ENCODE results near the gene TCN2.
"Not testable (repeated sequence)": the region's sequence is repeated elsewhere in the genome, so short reads cannot be mapped to it uniquely, and the experiment has no call there.

TCN2 gene

DNA sequence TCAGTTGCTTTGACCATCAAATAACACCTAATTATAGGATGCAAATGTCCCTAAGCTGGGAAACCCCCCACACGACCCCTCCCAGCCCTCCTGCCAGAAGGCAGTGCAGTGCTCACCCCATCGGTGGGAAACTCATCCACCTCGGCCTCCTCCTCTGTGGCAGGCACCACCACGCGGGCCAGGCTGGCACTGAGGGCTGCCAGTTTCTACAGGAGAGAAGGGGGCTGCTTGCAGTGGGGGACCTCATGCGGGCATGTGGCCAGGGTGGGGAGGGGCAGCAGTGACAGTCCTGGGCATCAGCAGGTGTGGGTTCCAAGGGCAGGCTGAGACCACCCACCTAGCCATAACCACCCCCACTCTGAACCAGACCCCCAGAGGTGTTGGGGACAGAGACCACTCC is 26.1 kb upstream of the TCN2 start:
- no peak for DNase-seq

DNA sequence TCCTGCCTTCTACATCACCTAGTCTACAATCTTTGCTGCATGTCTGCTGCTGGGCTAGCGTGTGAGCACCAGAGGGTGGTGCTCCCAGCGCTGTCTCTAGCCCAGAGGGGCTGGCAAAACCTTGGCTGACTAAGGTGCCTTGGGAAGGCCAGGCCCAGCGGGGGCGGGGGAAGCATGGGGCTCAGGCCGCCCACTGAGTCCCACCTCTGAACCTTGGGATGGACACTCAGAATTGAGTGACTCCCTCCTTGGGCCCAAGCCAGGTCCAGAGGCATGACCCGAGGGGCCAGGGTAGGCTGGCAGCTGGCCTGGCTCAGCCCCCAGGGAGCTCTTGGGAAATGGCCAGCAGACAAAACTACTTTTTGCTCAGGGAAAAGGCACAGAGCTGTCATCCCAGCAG is 24.9 kb upstream of the TCN2 start:
- DNase-seq, result no peak

DNA sequence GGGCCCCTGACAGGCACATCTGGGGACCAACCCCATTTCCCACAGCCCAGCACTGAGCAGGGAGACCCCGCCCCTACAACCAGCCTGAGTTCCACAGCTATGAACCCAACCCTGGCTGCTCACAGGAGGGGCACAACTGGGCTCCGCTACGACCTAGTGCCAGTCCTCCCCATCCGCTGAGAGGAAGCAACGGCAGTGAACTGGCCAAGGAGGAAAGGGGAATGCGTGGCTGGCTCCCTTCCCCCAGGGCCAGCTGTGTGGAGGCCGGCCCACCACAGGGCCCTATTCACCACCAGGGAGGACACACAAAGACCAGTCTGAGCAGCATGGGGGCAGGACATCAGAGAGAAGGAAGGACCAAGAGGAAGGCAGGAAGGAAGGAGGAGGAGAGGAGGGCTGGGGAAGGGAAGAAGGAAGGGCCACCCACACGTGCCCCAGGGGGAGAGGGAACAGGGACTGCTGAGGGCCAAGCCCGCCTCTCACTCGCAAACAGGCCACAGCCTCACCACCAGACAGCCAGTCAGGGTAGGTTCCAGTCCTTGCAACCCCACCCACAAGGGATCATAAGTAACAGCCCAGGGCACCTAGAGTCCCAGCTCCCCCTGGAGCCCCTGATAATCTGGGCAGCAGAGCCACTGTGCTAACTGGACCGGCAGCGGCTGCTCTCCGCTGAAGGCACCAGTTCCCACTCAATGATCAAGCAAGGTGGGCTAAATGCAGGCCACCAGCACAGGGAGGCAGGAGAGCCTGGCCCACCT is 24.0 kb upstream of the TCN2 start:
- no peak for DNase-seq

DNA sequence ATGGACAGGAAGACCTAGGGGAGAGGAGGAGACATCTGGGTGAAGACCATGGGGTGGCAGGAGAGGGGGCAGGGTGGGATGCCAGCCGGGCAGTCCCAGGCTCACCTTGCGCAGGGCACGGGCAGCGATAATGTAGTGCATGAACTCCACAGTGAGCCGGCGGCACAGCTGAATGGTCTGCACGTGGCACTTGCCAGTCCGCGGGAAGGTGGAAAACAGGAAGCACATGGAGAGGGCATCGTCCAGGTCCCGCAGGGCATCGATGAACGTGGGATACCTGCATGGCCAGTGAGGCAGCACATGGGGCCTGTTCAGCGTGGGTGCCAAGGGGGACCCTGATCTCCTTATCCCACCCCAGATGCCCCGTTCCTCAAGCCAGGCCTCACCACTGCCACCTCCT is 22.5 kb upstream of the TCN2 start:
- DNase-seq, result no peak

DNA sequence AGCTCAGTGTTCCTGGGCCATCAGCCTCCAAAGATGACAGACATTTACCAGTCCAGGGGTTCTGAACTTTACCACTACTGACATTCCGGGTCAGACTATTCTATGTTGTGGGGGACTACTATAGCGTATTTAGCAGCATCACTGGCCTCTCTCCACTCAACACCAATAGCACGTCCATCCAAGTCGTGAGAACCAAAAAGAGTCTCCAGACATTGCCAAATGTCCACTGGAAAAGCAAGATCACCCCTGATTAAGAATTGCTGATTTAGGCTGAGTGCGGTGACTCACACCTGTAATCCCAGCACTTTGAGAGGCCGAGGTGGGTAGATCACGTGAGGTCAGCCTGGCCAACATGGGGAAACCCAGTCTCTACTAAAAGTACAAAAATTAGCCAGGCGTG is 20.6 kb upstream of the TCN2 start:
- DNase-seq, result no peak

DNA sequence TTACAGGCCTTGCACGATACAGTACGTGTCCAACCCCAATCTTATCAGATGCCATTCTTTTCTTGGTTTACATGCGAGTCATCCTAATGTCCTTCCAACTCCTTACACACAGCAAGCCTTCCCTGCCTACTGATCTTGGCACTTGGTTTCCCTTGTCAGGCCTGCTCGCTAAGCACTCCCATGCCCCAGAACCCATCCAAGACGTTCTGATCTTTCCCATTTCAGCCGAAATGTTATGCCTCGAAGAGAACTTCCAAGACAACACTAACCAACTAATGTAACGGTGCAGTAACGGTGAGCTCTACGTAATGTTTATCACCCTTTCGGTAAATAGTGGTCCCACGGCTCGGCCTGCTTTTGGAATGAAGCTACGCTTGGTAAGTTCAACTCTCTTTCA is 15.8 kb upstream of the TCN2 start:
- DNase-seq, result no peak

DNA sequence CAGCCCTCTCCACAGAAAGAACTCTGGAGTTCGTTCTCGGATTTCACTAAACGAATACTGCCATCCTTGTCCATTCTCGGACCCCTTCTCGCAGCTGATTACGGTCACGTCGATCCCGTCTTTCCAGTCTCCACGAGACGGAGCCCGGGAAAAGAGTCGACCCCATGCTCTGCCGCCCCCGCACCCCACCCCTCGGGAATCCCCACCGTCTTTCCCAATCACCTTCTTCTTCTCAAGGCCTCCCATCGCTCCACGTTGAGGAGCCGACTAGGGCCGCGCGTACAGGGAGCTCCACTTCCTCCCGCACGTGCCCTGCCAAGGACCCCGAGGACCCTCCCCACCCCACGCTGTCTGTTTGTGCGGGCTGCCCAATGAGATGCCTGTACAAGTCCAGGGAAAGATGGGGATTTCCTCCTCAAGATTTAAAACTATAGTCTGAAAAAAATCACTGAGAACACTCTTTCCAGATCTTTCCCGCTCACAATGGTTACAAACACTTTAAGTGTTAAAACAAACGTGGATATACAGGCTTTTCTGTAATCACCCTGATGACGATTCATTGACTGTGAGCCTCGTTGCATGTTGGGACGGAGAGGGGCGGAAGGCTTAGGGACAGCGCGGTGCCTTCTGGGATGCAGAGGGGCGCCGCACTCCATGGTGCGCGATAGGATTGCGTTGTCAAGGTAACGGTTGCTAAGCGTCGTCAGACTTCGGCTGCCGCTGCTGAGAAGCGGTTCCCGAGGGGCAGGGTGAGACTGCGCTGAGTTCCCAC is 15.2 kb upstream of the TCN2 start, which contains the start of gene PES1:
PES1 (minus strand) TSS at position 323 of the 772 bp plus-strand sequence; CDS start at position 246, 77 bp downstream.
- DNase-seq, result peak; percentile 89 to 99 (median 95)

DNA sequence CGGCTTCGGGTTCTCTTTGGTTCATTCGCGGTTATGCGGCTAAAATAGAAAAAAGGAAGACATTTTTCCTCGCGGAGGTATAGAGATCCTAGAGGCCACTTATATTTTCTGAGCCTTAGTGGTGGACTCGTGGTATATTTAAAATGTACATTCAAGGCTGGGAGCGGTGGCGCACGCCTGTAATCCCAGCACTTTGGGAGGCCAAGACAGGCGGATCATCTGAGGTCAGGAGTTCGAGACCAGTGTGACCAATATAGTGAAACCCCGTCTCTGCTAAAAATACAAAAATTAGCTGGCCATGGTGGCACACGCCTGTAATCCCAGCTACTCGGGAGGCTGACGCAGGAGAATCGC is 14.6 kb upstream of the TCN2 start:
- DNase-seq, result not testable (repeated sequence)

DNA sequence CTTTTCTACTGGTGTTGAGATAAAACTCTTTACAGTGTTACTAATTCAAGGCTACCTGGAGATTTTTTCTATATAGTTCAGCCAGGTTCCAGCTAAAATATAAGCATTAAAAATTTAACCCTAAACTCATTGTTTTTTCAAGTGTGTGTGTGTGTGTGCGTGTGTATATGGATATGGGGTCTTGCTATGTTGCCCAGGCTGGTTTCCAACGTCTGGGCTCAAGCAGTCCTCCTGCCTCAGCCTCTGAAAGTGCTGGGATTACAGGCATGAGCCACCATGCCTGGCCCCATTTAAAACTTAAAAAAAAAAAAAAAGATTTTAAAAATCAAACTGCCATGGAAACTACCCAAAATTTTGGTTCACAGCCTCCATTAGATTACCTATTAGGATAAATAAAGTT is 10.8 kb upstream of the TCN2 start:
- DNase-seq, result no peak

DNA sequence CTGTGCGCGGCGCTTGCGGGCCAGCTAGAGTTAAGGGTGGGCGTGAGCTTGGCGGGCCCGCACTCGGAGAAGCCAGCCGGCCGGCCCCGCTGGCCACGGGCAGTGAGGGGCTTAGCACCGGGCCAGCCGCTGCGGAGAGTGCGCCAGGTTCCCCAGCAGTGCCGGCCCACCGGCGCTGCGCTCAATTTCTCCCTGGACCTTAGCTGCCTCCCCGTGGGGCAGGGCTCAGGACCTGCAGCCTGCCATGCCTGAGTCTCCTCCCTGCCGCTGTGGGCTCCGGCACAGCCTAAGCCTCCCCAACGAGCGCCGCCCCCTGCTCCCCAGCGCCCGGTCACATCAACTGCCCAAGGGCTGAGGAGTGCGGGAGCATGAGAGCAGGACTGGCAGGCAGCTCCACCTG is 10.1 kb upstream of the TCN2 start:
- no peak for DNase-seq

DNA sequence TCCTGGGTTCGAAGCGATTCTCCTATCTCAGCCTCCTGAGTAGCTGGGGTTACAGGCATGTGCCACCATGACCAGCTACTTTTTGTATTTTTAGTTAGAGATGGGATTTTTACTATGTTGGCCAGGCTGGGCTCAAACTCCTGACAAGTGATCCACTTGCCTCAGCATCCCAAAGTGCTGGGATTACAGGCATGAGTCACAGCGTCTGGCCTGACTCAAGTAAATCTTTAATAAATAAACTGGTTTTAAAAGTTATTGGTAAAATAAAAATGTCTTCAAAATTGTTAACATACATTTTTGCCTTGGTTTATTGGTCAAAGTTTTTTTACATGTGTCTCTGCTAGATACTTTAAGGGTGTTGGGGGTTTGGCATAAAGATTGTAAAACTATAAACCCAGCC is 8.0 kb upstream of the TCN2 start:
- DNase-seq, result no peak

DNA sequence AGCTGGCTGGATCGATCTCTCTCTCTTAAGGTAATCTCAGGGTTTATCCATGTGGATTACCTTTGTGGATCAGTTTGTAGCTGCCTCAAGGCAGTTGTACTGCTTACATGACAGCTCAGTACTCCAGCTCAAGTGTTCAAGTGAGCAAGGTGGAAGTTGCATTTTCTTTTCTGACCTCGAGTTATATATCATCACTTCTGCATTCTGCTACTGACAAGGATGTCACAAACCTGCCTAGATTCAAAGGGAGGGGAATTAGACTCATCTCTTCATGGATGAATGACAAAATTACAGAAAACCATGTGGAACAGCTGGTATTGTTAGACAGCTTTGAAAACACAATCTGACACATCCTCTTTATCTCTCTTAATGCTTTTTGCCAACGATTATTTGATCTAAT is 6.1 kb upstream of the TCN2 start:
- DNase-seq, result no peak

DNA sequence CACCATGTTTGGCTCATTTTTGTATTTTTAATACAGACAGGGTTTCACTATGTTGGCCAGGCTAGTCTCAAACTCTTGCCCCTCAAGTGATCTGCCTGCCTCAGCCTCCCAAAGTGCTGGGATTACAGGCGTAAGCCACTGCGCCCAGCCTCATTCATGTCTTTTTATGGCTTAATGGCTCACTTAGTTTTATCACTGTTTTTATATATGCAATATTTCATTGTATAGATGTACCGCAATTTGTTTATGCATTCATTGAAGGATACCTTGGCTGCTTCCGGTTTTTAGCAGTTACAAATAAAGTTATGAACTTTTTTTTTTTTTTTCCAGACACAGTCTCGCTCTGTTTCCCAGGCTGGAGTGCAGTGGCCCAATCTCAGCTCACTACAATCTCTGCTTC is 5.5 kb upstream of the TCN2 start:
- DNase-seq, result no peak

DNA sequence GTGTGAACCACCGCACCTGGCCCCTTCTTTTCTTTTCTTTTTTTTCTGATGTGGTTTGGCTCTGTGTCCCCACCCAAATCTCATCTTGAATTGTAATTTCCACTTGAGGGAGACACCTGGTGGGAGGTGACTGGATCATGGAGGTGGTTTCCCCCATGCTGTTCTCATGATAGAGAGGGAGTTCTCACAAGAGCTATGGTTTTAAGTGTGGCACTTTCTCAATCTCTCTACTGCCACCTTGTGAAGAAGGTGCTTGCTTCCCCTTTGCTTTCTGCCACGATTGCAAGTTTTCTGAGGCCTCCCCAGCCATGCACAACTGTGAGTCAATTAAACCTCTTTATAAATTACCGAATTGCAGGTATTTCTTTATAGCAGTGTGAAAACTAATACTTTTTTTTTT is 4.9 kb upstream of the TCN2 start:
- peak in 3 of 6 experiments; percentile 3 to 22 (median 5) for DNase-seq

DNA sequence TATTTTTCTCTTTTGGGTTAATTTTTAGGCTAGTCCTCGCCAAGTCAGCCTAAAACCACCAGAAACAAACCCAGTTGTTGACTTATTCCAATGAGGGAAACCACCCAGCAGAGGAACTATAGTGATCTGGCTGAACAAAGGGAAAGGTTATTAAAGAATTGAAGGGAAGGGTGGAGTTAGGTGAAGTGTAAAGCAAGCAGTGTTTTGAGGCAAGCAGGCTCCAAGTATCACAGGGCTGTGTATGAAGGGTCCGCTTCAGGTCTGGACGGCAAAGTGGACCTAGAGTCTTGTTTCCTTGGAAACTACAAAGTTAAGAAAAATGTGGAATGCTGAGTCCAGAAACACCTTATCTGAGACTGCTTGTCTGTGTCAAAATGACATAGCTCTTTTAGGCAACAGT is 3.2 kb upstream of the TCN2 start:
- no peak for DNase-seq

DNA sequence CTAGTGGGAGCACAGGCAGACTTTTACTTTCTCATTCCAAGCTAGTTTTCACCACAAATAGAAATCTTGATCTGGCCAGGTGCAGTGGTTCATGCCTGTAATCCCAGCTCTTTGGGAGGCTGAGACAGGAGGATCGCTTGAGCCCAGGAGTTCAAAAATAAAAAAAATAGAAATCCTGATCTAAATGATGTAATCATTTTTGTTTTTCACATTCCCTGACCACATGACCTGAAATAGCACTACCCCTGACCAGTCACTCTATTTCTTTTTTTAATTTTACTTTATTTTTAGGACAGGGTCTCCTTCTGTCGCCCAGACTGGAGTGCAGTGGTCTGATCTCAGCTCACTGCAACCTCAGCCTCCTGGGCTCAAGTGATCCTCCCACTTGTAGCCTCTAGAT is 2.3 kb upstream of the TCN2 start:
- DNase-seq, result no peak

DNA sequence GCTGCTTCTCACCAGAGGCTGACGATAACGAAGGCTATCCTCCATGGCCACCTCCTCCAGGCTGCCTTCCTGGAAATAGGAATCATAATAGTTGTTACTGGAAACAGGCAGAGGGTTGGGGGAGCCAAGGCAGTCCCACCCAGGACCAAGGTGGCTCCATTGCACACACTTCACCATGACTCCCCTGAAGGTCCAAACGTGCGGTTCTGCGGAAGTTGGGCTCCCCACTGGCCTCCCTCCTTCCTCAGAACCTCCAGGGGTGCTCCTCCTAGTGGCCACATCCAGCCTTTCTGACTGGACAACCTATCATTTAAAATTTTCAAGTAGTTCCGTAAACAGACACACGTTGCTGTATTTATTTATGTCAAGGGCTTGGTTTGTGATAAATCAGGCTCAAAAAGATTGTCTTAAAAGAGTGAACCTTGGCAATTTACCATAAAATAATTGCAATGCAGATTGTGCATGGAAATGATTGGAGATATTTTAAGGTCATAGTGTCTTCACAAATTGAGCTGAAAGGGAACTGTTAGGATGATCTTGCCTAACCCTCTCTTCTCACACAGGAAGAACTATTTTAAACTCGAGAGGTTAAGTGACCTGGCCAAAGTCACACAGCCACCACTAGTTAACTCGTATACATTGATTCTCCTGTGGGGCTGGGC is 1.4 kb upstream of the TCN2 start:
- peak in 2 of 6 experiments; percentile 13 to 22 for DNase-seq

DNA sequence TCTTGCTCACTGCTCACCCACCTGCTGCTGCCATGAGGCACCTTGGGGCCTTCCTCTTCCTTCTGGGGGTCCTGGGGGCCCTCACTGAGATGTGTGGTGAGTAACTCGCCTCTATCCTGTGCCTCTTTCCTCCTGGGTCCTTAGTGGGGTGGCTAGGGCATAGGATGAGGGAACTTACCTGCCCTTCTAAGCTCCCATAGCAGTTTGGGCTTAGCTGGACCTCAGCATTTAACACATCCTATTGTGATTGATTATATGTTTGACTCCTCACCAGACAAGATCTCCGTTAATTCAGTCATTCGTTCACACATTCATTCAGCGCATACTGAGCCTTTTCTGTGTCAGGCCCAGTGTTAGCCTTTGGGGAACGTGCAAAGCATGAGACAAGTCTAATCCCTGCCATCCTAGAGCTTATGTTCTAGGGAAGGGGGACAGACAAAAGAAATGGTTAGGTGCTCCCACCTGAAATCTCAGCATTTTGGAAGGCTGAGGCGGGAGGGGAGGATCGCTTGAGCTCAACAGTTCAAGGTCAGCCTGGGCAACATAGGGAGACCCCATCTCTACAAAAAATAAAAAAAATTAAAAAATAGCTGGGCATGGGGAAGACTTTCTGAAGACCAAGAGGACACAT is 441 bp downstream of the TCN2 start:
- no peak for DNase-seq

DNA sequence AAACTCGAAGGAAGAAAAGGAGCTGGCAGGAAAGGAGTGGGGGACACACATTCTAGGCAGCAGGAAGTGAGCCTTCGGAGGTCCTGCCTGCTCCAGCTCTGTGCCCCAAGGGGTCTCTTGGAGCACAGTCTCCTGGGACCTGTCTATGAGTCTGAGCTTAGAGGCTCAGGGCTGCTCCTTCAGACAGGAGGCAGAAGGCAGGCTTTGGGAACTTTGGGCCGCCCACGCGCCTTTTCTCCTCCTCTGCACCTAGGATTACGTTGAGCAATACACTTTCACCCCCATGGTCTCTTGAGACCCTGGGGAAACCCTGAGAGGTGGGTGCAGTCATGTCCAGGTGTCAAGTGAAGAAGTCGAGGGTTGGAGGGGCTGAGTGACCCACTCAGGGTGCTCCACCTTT is 965 bp downstream of the TCN2 start:
- DNase-seq, result no peak

DNA sequence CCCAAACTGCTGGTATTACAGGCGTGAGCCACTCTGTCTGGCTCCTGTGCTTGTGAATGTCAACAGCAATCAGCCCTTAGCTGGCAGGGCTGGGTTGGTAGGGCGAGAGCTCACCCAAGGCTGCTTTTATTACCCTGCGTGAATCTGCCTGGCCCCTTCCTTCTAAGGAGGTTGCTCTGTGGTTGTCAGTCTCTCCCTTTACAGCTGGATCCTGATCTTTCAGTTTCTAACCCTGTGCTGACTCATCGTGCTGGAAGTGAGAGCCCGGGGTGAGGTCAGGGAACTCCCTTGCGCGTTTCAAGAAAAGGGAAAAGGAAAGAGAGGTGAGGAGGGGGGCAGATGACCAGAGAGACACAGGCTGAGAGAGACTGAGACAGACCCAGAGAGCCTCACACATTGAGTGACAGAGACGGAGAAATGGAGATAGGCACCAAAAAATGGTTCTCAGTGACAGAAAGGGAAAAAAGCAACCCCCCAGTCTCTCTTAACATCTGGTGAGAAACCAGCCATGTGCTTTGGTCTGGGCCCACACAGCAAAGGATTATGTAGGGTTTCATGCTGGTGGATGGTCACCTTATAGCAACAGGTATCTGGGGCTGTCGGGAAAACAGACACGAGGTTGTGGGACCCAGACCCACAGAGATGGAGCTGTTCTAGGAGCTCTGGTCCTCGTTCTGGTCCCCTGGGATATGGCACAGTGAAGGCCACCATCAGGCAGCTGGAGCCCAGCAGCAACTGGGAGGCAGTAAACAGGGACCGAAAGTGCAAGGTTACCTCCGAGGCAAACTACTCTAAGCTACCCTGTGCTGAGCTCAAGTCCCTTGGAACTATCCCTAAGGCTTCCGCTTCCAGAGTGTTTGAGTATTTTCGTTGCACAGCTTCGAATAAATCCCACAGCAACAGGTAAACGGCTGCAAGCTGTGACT is 2.5 kb downstream of the TCN2 start:
- no peak for DNase-seq

DNA sequence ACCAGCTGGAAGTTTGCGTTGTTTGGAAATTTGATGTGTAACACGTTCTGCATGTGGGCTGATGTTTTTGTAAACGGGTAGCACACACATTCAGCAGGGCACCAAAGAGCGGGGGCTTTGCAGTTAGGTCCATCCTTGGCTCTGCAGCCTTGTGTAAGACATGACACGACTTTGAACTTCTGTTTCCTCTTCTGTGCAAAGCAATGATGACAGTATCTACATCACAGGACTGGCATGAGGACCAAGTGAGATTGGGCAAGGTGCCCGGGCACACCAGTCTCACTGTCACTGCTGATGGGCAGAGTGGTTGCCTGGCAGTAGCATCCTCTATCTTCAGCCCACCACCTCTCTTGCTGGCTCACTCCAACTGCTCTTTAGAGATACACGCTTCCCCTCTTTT is 3.3 kb downstream of the TCN2 start:
- no peak for DNase-seq

DNA sequence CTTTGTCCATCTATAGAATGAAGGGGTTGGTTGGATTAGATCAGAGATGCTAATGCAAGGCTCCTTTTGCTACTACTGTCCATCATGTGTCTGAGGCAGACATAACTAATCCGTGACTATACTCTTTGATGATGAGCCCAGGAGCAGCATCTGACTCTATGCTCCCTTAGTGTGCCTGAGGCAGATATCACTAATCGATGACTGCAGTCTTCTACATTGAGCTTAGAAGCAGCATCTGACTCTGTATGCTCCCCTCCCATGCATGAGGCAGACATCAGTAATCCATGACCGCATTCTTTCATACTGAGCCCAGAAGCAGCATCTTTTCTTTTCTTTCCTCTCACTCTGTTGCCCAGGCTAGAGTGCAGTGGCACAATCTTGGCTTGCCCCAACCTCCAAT is 4.2 kb downstream of the TCN2 start:
- DNase-seq, result no peak
